CD4-positive, alpha-beta memory T cell (primary cell): ENCODE measurements around the gene FBXO4. TPM values are rescaled to one million over a fixed set of nuclear protein-coding genes. Genes with fewer than 3 reads are reported as not detected.

Experiments
- polyA plus RNA-seq, 2 donors: library from polyadenylated mRNA; unstranded; fragments of 300-500 nt; fragmentation: Illumina TruSeq; gene quantifications; one replicate each; pipeline ENCODE4 v1.2.3, GENCODE V29; 2021
- total RNA-seq, 2 experiments: library from RNA; stranded (reverse); gene quantifications; one replicate each; pipeline ENCODE4 v1.2.3, GENCODE V29; 2021

Gene FBXO4
- total and polyA plus RNA-seq, 4 experiments from 2014 or later = 14.9 to 21.2 (median 16.6) TPM

Other genes with a start within 250 kb of the FBXO4 start
- gene OXCT1, start 54.9 kb upstream of the FBXO4 start, total RNA-seq = 10 to 100 TPM; 34.1 to 37.5 TPM
- 10 to 100 TPM; 30.1 to 32.1 TPM for gene OXCT1, start 54.9 kb upstream of the FBXO4 start, polyA plus RNA-seq
- 10 to 100 TPM; 33.1 to 33.7 TPM for gene RIMOC1, start 20.9 kb upstream of the FBXO4 start, total RNA-seq
- 10 to 100 TPM in 1 of 2 donors, 1 to 10 TPM in 1; 3.9 to 10.5 TPM for gene RIMOC1, start 20.9 kb upstream of the FBXO4 start, polyA plus RNA-seq